Endothelial cell of umbilical vein (primary cell): ENCODE measurements around the gene SLC10A1. TPM values are rescaled to one million over a fixed set of nuclear protein-coding genes. Genes with fewer than 3 reads are reported as not detected.

Experiments
- BruUV-seq: library from RNA; stranded (reverse); fragments of 400-500 nt; replicated peaks from 2 replicates; lab custom pipeline; 2021; lab: Mats Ljungman, UMichigan
- CTCF ChIA-PET: fragments of 300-600, 350-600 bp; sonication (Branson Sonifier 250); formaldehyde crosslinking; loops from one replicate; lab custom pipeline; 2021; ENCODE audit warnings: antibody characterized with exemption, inconsistent platforms; lab: Charles Lee
- POLR2A ChIA-PET: fragments of 300-600, 350-600 bp; sonication (Branson Sonifier 250); formaldehyde crosslinking; loops from one replicate; lab custom pipeline; 2021; ENCODE audit warnings: antibody characterized with exemption, inconsistent platforms; lab: Charles Lee
- DNase-seq: peaks from one replicate; pipeline ENCODE4 v3.0.0-alpha.2; 2011; ENCODE audit warnings: low read depth, low spot score
- FAIRE-seq: peaks from 2 replicates; lab custom pipeline; 2011; peaks lifted over from hg19 to GRCh38; lab: Jason Lieb, UNC
- H2AFZ ChIP-seq: 2 replicates; pipeline ENCODE4 v1.6.0; 2012; ENCODE audit warnings: low read depth, low read length, control low read depth, inconsistent platforms
- H3K27ac ChIP-seq: 2 replicates; pipeline ENCODE4 v1.5.1; 2011; ENCODE audit warnings: low read depth, mild to moderate bottlenecking, control low read depth, low read length, moderate library complexity; ENCODE audit not compliant: insufficient read depth
- H3K27me3 ChIP-seq, 2 experiments: 2 replicates each; pipeline versions ENCODE4 v1.6.0 to v1.6.1; 2011; ENCODE audit warnings: low read length in 2 of 2, mixed read lengths in 1 of 2; ENCODE audit not compliant: control insufficient read depth in 2 of 2, insufficient read depth in 2 of 2
- H3K36me3 ChIP-seq, 2 experiments: 2 replicates in 1 of 2; 3 replicates in 1 of 2; pipeline ENCODE4 v1.5.1; 2011; ENCODE audit warnings: low read length in 2 of 2, mild to moderate bottlenecking in 1 of 2, moderate library complexity in 1 of 2; ENCODE audit not compliant: control insufficient read depth in 2 of 2, insufficient read depth in 2 of 2; ENCODE audit errors: extremely low read depth in 1 of 2
- H3K4me1 ChIP-seq: 3 replicates; pipeline ENCODE4 v1.5.1; 2011; ENCODE audit warnings: mild to moderate bottlenecking, low read length; ENCODE audit not compliant: control insufficient read depth, insufficient read depth; ENCODE audit errors: extremely low read depth
- H3K4me2 ChIP-seq: 2 replicates; pipeline ENCODE4 v1.6.1; 2011; ENCODE audit warnings: low read length, control low read depth, mixed read lengths; ENCODE audit not compliant: insufficient read depth
- H3K4me3 ChIP-seq, 3 experiments: fragments of 200-600 bp in 1 of 3; sonication (generic), shearing (Covaris generic) in 1 of 3; replicated peaks in 1 of 3; 2 replicates each; pipeline ENCODE4 v1.5.1; 2011 to 2016; ENCODE audit warnings: control low read depth in 3 of 3, low read length in 3 of 3, mild to moderate bottlenecking in 2 of 3, inconsistent platforms in 1 of 3, low read depth in 1 of 3, moderate library complexity in 1 of 3; ENCODE audit not compliant: insufficient read depth in 1 of 3
- H3K79me2 ChIP-seq: 2 replicates; pipeline ENCODE4 v1.6.0; 2012; ENCODE audit warnings: low read length, inconsistent platforms; ENCODE audit not compliant: control insufficient read depth, insufficient read depth
- H3K9ac ChIP-seq: replicated peaks from 2 replicates; pipeline ENCODE3; 2011; ENCODE audit warnings: low read length, control low read depth; ENCODE audit not compliant: insufficient read depth; ENCODE audit errors: extremely low read depth
- H3K9me1 ChIP-seq: replicated peaks from 3 replicates; pipeline ENCODE4 v1.6.0; 2011; ENCODE audit warnings: mild to moderate bottlenecking, low read length; ENCODE audit not compliant: control insufficient read depth, insufficient read depth; ENCODE audit errors: extremely low read depth
- H3K9me3 ChIP-seq: replicated peaks from 2 replicates; pipeline ENCODE4 v1.5.1; 2012; ENCODE audit warnings: low read length, inconsistent platforms; ENCODE audit not compliant: control insufficient read depth, insufficient read depth
- H4K20me1 ChIP-seq: replicated peaks from 2 replicates; pipeline ENCODE3; 2011; ENCODE audit warnings: mild to moderate bottlenecking, low read length; ENCODE audit not compliant: control insufficient read depth, insufficient read depth; ENCODE audit errors: extremely low read depth
- CTCF ChIP-seq, 2 donors: IDR thresholded peaks; 1 replicate in 1 of 2; 2 replicates in 1 of 2; pipeline ENCODE4 v1.5.1; 2011; ENCODE audit warnings: low read length in 2 of 2, mild to moderate bottlenecking in 2 of 2, moderate library complexity in 2 of 2, control low read depth in 1 of 2, inconsistent platforms in 1 of 2, low read depth in 1 of 2; ENCODE audit not compliant: insufficient read depth in 1 of 2; ENCODE audit errors: extremely low read depth in 1 of 2
- EZH2 ChIP-seq: IDR thresholded peaks from 2 replicates; pipeline ENCODE4 v1.6.1; 2012; ENCODE audit warnings: borderline replicate concordance, low read depth, mild to moderate bottlenecking, moderate library complexity, low read length, inconsistent platforms; ENCODE audit not compliant: severe bottlenecking
- FOS ChIP-seq: IDR thresholded peaks from 2 replicates; pipeline ENCODE4 v1.6.1; 2011; ENCODE audit warnings: mild to moderate bottlenecking, low read length, moderate library complexity, borderline replicate concordance; ENCODE audit not compliant: insufficient read depth
- GATA2 ChIP-seq: IDR thresholded peaks from 2 replicates; pipeline ENCODE4 v1.7.0; 2011; ENCODE audit warnings: low read depth, mild to moderate bottlenecking, moderate library complexity, mixed read lengths, low read length; ENCODE audit not compliant: insufficient read length, insufficient read depth
- JUN ChIP-seq: IDR thresholded peaks from 2 replicates; pipeline ENCODE4 v1.6.1; 2011; ENCODE audit warnings: borderline replicate concordance, low read depth; ENCODE audit not compliant: insufficient read length, insufficient read depth
- MAX ChIP-seq: IDR thresholded peaks from 2 replicates; pipeline ENCODE4 v1.6.1; 2011; ENCODE audit not compliant: insufficient read depth, insufficient read length
- MYC ChIP-seq: IDR thresholded peaks from one replicate; pipeline ENCODE4 v1.6.1; 2011; ENCODE audit warnings: mild to moderate bottlenecking, low read depth, low read length
- POLR2A ChIP-seq: IDR thresholded peaks from 2 replicates; pipeline ENCODE4 v1.6.1; 2012; ENCODE audit warnings: low read depth, mild to moderate bottlenecking, control low read depth, low read length
- POLR2AphosphoS5 ChIP-seq: IDR thresholded peaks from 2 replicates; pipeline ENCODE4 v1.6.1; 2012; ENCODE audit warnings: low read depth, mild to moderate bottlenecking, control low read depth, low read length, moderate library complexity; ENCODE audit not compliant: insufficient read depth
- dilution Hi-C: fragments of 300-500 bp; cut with MboI; formaldehyde crosslinking; loops from one replicate; pipeline ENCODE4 v1.15.0; 2019; ENCODE audit warnings: low sequenced_read_pairs; ENCODE audit not compliant: extremely low pct_ligation_motif_present
- intact Hi-C: fragments of 100-400 bp; cut with micrococcal nuclease; formaldehyde crosslinking; loops from one replicate; pipeline ENCODE4 v1.10.0; 2022
- polyA plus RNA-seq, 4 experiments: library from polyadenylated mRNA; depleted of rRNA in 3 of 4; stranded (reverse) in 3 of 4; unstranded in 1 of 4; fragments of >200 nt; gene quantifications; 2 replicates each; pipeline versions ENCODE4 v1.2.1 to v1.2.3, GENCODE V29; 2011 to 2012; ENCODE audit warnings: missing spikeins in 1 of 4
- total RNA-seq: library from RNA; stranded (reverse); gene quantifications from 2 replicates; pipeline ENCODE4 v1.2.3, GENCODE V29; 2021

The SLC10A1 gene
- total and polyA plus RNA-seq, 2 donors (not counting 3 experiments of a cell fraction or from before 2014, with no cell fraction given) = not detected

GRCh38 chr14:69811868-69812252, 14.8 kb upstream of the SLC10A1 start:
- TF ChIP-seq FOS (no peak), POLR2AphosphoS5 (no peak), MYC (no peak), POLR2A (no peak), JUN (no peak), EZH2 (no peak), CTCF (IDR thresholded peaks at IDR 0.05; ENCODE audit: extremely low read depth in 1 of 2, insufficient read depth in 1 of 2, low read depth in 1 of 2, low read length in 2 of 2) (no peak), MAX (no peak), GATA2 (no peak)
- no peak overlapping the region for H3K4me2 ChIP-seq
- no peaks in the 10 kb centered on the region for H3K36me3 ChIP-seq
- no peak overlapping the region for H3K27ac ChIP-seq
- no peaks in the 10 kb centered on the region for H3K9me3 ChIP-seq
- no peaks in the 10 kb centered on the region for H3K4me1 ChIP-seq
- BruUV-seq = no TSS peak
- ChIA-PET POLR2A (no interaction called here), CTCF (interaction anchor here (2.0 kb wide), 1 partner anchor 217 kb away, joined by 18 read pairs; no protein-coding TSS in a partner anchor)
- H2AFZ ChIP-seq = no peak overlapping the region
- H3K9me1 ChIP-seq = no peaks in the 10 kb centered on the region
- no peak for DNase-seq
- dilution Hi-C loops (no loop called here), intact Hi-C loops (no loop called here)
- H4K20me1 ChIP-seq = no peaks in the 10 kb centered on the region
- no peak overlapping the region for H3K9ac ChIP-seq
- H3K4me3 ChIP-seq = no peak overlapping the region
- FAIRE-seq = no peak
- H3K79me2 ChIP-seq = no peaks in the 10 kb centered on the region
- H3K27me3 ChIP-seq = peaks cover 0 to 12% of the 10 kb centered on the region in 2 experiments
